GM06990 (cell line): ENCODE results near the gene CBR3.
"Not testable (repeated sequence)": the region's sequence is repeated elsewhere in the genome, so short reads cannot be mapped to it uniquely, and the experiment has no call there.

ENCODE experiments used
- DNase-seq: peaks from one replicate; pipeline ENCODE4 v3.0.0-alpha.2; 2011; ENCODE audit not compliant: insufficient read length; ENCODE audit errors: extremely low read depth
- H3K27me3 ChIP-seq: replicated peaks from 2 replicates; pipeline ENCODE4 v1.6.0; 2011; ENCODE audit warnings: low read length; ENCODE audit not compliant: control insufficient read depth, insufficient read depth
- H3K36me3 ChIP-seq: 2 replicates; pipeline ENCODE4 v1.5.1; 2011; ENCODE audit warnings: low read length; ENCODE audit not compliant: control insufficient read depth, insufficient read depth
- H3K4me3 ChIP-seq: replicated peaks from 2 replicates; pipeline ENCODE4 v1.5.1; 2011; ENCODE audit warnings: low read depth, mild to moderate bottlenecking, control low read depth, low read length
- TF ChIP-seq, protein P1 (sequence below): IDR thresholded peaks from 2 replicates; pipeline ENCODE4 v1.5.1; 2011; ENCODE audit warnings: low read length, control low read depth, mild to moderate bottlenecking, inconsistent platforms; ENCODE audit not compliant: insufficient read depth, poor library complexity, severe bottlenecking

CBR3 gene

DNA sequence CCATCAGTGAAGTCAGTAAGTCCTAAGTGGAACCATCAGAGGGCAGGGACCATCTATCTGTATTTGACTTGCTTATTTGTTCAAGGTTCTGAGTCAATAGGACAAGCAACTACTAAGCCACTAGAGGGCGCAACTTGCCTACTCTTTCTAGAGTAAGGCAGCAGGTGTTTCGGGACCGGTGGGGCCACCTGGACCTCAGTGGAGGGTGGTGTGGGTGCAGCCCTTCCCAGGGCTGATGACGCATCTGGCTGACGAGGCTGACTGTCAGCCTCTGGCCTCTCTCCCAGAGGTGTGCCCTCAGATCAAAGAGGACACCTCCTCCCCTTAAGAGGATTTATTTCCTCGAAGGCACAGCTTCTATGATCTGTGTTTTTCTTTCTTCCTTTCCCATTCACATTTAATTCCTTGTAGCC, 6.6 kb downstream of the CBR3 start:
- TF ChIP-seq, protein P1, sequence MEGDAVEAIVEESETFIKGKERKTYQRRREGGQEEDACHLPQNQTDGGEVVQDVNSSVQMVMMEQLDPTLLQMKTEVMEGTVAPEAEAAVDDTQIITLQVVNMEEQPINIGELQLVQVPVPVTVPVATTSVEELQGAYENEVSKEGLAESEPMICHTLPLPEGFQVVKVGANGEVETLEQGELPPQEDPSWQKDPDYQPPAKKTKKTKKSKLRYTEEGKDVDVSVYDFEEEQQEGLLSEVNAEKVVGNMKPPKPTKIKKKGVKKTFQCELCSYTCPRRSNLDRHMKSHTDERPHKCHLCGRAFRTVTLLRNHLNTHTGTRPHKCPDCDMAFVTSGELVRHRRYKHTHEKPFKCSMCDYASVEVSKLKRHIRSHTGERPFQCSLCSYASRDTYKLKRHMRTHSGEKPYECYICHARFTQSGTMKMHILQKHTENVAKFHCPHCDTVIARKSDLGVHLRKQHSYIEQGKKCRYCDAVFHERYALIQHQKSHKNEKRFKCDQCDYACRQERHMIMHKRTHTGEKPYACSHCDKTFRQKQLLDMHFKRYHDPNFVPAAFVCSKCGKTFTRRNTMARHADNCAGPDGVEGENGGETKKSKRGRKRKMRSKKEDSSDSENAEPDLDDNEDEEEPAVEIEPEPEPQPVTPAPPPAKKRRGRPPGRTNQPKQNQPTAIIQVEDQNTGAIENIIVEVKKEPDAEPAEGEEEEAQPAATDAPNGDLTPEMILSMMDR: peak; percentile 78
- DNase-seq: peak; percentile 79
- no peak overlapping the region for H3K4me3 ChIP-seq
- H3K27me3 ChIP-seq: no peaks in the 10 kb centered on the region
- H3K36me3 ChIP-seq: no peaks in the 10 kb centered on the region

DNA sequence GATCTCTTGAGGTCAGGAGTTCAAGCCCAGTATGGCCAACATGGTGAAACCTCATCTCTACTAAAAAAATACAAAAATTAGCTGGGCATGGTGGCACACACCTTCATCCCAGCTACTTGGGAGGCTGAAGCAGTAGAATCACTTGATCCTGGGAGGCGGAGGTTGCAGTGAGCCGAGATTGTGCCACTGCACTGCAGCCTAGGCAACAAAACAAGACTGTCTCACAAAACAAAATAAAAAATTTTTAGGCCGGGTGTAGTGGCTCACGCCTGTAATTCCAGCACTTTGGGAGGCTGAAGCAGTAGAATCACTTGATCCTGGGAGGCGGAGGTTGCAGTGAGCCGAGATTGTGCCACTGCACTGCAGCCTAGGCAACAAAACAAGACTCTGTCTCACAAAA, 9.4 kb downstream of the CBR3 start:
- not testable (repeated sequence) for H3K36me3 ChIP-seq, DNase-seq, H3K27me3 ChIP-seq, H3K4me3 ChIP-seq

DNA sequence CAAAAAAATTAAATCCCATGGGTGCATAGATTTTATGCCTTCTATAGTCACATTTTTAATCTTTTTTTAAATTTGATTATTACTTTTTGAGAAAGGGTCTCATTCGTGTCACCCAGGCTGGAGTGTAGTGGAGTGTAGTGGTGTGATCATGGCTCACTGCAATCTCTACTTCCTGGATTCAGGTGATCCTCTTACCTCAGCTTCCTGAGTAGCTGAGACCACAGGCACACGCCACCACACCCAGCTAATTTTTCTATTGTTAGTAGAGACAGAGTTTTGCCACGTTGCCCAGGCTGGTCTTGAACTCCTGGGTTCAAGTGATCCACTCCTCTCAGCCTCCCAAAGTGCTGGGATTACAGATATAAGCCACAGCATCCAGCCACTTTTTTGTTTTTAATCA, 10.4 kb downstream of the CBR3 start:
- no peak for DNase-seq
- H3K4me3 ChIP-seq: no peak overlapping the region
- TF ChIP-seq, protein P1: no peak

DNA sequence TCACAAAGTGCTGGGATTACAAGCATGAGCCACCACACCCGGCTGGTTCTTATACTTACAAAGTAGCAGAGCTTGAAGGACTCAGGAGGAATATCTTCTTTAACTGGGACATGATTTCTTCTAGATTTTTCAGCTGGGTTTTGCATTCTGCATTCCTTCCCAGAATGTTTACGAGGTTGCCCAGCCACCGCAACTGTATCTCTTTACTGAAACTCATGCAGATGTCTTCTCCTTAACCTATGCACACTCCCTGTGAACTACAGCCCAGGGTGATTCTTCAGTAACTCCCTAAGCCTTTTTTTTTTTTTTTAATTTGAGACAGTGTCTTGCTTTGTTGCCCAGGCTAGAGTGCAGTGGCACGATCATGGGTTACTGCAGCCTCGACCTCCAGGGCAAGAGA, 13.0 kb downstream of the CBR3 start:
- H3K4me3 ChIP-seq: no peak overlapping the region
- TF ChIP-seq, protein P1: no peak
- no peak for DNase-seq
- H3K36me3 ChIP-seq: no peaks in the 10 kb centered on the region
- H3K27me3 ChIP-seq: no peaks in the 10 kb centered on the region

More for the DNA sequence above, 10.4 kb downstream of the CBR3 start:
- H3K27me3 ChIP-seq: no peaks in the 10 kb centered on the region
- no peaks in the 10 kb centered on the region for H3K36me3 ChIP-seq

DNA sequence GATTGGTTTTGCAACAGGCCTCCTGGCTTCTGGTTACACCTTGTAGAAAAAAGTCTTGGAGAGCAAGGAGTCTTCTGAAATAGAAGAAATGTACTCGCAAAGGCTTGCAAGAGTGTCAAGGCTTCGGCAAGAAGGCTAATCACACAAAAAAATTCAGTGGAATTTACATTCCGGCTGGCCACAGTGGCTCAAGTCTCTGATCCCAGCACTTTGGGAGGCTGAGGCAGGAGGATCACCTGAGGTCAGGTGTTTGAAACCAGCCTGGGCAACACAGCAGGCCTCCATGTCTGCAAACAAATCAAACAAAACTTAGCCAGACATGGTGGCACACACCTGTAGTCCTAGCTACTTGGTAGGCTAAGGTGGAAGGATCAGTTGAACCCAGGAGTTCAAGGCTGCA, 14.0 kb downstream of the CBR3 start:
- no peak for DNase-seq
- TF ChIP-seq, protein P1: no peak
- H3K4me3 ChIP-seq: no peak overlapping the region
- no peaks in the 10 kb centered on the region for H3K36me3 ChIP-seq
- H3K27me3 ChIP-seq: no peaks in the 10 kb centered on the region

DNA sequence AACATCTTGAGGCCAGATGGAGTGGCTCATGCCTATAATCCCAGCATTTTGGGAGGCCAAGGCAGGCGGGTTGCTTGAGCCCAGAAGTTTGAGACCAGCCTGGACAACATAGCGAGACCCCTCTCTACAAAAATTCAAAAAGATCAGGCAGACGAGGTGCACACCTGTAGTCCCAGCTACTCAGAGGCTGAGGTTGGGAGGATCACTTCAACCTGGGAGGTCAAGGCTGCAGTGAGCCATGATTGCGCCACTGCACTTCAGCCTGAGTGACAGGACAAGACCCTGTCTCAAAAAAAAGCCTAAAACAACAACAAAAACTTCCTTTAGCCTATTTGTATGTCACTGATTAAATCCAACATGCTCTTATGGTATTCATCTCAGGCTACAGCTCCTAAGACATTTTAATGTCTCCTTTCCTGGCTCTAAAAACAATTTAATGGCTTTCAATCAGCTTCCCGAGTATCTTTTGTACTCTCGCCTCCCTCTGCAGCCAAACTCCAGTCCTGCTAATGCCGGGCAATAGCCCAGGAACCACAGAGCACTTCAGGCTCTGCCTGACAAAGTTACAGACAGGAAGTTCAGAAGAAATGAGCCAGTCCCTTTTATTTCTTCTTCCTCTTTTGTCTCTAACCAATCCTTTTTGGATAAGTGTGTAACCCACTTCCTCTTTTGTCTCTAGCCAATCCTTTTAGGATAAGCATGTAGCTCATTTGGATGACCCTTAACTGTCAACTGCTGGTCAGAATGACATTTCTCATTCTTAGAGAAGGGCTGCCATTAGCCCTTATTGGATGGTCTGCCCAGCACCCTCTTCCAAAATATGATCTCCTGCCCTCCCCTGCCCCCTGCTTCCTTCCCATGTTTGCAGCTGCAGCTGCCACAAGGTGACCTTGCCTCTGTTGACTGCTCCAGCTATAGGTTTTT, 15.2 kb downstream of the CBR3 start:
- peak; percentile 58 for DNase-seq
- H3K27me3 ChIP-seq: no peaks in the 10 kb centered on the region
- no peaks in the 10 kb centered on the region for H3K36me3 ChIP-seq
- TF ChIP-seq, protein P1: no peak
- no peak overlapping the region for H3K4me3 ChIP-seq
